Effector memory CD8-positive, alpha-beta T cell (primary cell): ENCODE measurements around the gene USP22.
"Not testable (repeated sequence)": the region's sequence is repeated elsewhere in the genome, so short reads cannot be mapped to it uniquely, and the experiment has no call there.

ENCODE experiments used
- ATAC-seq: fragments of 150-1000 bp; cut with Tn5 transposase; replicated peaks from 2 replicates; pipeline ENCODE4 v1.10.0; 2021; ENCODE audit warnings: mild to moderate bottlenecking, moderate library complexity
- DNase-seq, 3 experiments: peaks; one replicate each; pipeline ENCODE4 v3.0.0; 2021
- H3K27ac Mint-ChIP-seq, 2 donors: one replicate each; pipeline ENCODE4 v1.8.0; 2022; ENCODE audit warnings: mild to moderate bottlenecking in 2 of 2, mixed read lengths in 2 of 2, moderate library complexity in 2 of 2
- H3K27me3 Mint-ChIP-seq, 2 donors: one replicate each; pipeline ENCODE4 v1.8.0; 2022; ENCODE audit warnings: mixed read lengths in 2 of 2
- H3K36me3 Mint-ChIP-seq: one replicate; pipeline ENCODE4 v1.8.0; 2022; ENCODE audit warnings: mild to moderate bottlenecking, moderate library complexity, mixed read lengths; ENCODE audit not compliant: insufficient read depth
- H3K4me1 Mint-ChIP-seq, 2 donors: one replicate each; pipeline ENCODE4 v1.8.0; 2022; ENCODE audit warnings: low read depth in 2 of 2, mixed read lengths in 2 of 2
- H3K4me3 Mint-ChIP-seq, 2 donors: one replicate each; pipeline ENCODE4 v1.8.0; 2022; ENCODE audit warnings: mild to moderate bottlenecking in 2 of 2, mixed read lengths in 2 of 2, moderate library complexity in 2 of 2
- H3K9me3 Mint-ChIP-seq, 2 donors: one replicate each; pipeline ENCODE4 v1.8.0; 2022; ENCODE audit warnings: mixed read lengths in 2 of 2
- total RNA-seq, 9 experiments: gene quantifications; one replicate each; lab custom pipeline; 2026; lab: John Stamatoyannopoulos, UW

The USP22 gene
- 134 to 246 (median 227) reads per million in 9 experiments for total RNA-seq

DNA sequence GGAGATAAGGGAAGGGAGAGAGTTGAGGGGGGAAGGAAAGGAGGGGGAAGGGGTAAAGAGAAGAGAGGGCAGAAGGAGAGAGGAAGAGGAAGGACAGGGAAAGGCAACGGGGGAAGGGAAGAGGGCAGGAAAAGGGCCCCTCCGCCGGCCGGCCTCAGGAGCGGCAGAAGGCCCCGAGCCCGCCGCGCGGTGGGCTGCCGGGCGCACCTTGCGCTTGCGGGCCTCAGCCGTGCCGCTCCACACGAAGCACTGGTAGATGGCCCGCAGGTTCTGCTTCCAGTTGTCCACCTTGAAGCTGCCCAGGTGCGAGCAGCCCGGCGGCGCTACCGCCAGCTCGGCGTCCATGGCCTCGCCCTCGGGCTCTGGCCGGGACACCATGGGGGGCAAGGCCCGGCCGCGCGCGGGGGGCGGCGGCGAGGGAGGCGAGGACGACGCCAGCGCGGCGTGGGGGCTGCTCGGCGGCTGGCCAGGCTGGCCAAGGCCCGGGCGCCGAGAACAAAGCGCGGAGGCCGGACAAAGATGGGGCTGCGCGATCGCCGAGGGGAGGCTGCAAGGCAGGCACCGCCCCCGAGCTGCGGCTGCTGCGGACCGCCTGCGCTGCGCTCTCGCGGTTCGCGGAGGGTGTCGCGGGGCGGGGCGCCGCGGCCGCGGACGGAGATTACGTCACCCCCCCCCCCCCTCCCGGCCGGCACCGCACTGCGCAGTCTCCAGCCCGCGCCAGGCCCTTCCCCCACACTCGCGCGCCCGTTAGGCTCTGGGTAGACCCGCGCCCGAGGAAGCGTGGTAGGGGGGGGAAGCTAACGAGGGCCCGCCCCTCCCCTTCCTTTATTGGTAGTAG lies at the start of gene USP22:
Gene USP22, minus strand, starts transcription at position 554 of the 838 bp plus-strand sequence. Its CDS starts 176 bp downstream, at position 378.
- peak in 1 of 3 experiments; percentile 17 for DNase-seq
- peak; percentile 57 for ATAC-seq
- H3K4me3 Mint-ChIP-seq = peak within 1 kb of the TSS; percentile 96 to 99
- H3K27me3 Mint-ChIP-seq = no peaks in the 10 kb centered on the region
- H3K4me1 Mint-ChIP-seq = peaks cover 15 to 16% of the 10 kb centered on the region in 2 donors
- no peaks in the 10 kb centered on the region for H3K9me3 Mint-ChIP-seq
- H3K36me3 Mint-ChIP-seq = peaks cover 25% of the 10 kb centered on the region
- peak within 1 kb of the TSS; percentile 92 to 96 for H3K27ac Mint-ChIP-seq

DNA sequence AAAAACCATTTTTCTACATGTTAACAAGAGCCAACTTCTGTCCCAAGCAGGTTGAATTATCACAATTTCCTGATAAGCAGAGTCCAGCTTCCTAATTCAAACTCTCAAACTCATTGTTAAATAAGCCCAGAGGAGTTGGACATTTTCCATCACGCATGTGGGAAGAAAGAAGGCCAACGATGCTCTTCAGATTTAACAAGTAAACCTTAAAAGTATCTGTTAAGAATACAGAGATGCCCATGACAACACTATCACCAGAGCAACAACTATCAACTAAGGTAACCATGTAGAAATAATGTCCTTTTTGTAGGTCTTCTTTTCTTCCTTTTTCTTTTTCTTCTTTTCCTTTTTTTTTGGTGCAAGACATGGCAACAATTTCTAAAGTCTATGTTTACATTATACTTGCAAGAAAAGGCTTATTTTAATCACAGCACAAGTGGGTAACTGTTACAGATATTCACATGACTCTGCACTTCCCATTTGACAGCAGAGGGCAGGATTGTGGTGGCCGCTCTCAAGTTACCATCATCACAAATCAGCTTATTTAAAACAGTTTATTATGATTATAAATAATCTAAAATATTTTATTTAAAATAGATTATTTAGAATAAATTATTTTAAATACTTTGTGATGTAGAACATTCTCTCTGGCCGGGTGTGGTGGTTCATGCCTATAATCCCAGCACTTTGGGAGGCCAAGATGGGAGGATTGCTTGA lies 48.2 kb upstream of the USP22 start:
- Mint-ChIP-seq H3K4me1 (no peaks in the 10 kb centered on the region), H3K9me3 (no peaks in the 10 kb centered on the region), H3K27me3 (peaks cover 2% of the 10 kb centered on the region in 2 donors), H3K4me3 (no peak overlapping the region), H3K27ac (no peak overlapping the region), H3K36me3 (peaks cover 6% of the 10 kb centered on the region)
- DNase-seq = no peak
- no peak for ATAC-seq

DNA sequence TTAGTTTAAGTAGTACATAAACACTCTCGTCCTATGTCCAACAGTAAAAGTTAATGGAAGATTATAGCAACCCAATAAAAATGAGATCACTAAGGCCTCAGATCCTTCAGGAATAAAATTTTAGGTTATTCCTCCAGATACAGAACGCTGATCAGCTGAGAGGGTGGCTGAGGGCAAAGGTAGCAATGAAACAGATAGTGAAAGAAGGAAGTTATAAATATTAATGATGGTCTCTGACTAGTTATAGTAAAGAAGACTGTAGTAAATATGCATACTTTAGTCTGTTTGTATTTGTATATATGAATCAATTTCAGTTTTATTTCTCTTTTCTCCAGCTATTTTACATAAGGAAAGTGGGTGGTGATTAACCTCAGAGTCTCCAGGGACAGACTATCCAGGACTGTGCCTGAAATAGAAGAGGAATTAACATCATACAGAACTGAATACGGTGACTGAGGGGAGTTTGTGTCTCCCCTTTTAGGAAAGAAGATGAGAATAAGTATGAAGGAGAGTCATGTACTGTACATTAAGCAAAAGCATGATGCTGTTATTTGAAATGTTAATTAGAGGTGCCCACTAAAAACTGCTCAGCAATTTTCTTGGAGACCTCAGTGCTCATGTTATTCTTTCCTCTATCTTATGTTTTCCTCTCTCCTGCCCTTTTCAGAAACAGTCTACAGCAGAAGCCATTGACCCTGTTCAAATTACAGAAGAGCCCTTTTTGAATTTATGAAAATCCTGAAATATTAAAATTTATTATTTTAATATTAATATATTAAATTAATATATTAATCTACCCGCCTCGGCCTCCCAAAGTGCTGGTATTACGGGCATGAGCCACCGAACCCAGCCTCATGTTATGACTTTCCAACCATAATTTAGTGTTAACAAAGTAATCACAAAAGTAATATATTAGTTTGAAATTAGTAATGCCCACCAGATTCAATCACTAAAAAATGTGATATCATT lies 47.4 kb upstream of the USP22 start:
- DNase-seq (no peak), ATAC-seq (no peak)
- no peak overlapping the region for H3K4me3 Mint-ChIP-seq
- H3K9me3 Mint-ChIP-seq = no peaks in the 10 kb centered on the region
- H3K27me3 Mint-ChIP-seq = peaks cover 7 to 10% of the 10 kb centered on the region in 2 donors
- H3K4me1 Mint-ChIP-seq = no peaks in the 10 kb centered on the region
- H3K27ac Mint-ChIP-seq = no peak overlapping the region
- peaks cover 2% of the 10 kb centered on the region for H3K36me3 Mint-ChIP-seq

DNA sequence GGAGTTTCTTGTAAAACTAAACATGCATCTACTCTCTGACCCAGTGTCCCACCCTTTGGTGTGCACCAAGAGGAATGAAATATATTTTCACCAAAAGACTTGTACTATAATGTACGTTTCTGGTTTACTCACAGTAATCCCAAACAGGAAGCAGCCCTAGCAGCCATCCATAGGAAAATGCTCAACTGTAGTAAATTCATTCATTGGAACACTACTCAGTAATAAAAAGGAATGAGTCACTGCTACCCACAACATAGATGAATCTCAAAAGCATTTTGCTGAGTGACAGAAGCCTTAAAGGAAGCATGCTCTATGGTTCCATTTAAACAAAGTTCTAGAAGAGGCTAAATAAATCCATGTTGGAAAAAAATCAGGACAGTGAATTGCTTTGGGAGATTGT lies 46.3 kb upstream of the USP22 start:
- DNase-seq (no peak), ATAC-seq (no peak)
- H3K27ac Mint-ChIP-seq = no peak overlapping the region
- peaks cover 13 to 16% of the 10 kb centered on the region in 2 donors for H3K27me3 Mint-ChIP-seq
- no peaks in the 10 kb centered on the region for H3K4me1 Mint-ChIP-seq
- H3K4me3 Mint-ChIP-seq = no peak overlapping the region
- H3K36me3 Mint-ChIP-seq = peaks cover 2% of the 10 kb centered on the region
- no peaks in the 10 kb centered on the region for H3K9me3 Mint-ChIP-seq

DNA sequence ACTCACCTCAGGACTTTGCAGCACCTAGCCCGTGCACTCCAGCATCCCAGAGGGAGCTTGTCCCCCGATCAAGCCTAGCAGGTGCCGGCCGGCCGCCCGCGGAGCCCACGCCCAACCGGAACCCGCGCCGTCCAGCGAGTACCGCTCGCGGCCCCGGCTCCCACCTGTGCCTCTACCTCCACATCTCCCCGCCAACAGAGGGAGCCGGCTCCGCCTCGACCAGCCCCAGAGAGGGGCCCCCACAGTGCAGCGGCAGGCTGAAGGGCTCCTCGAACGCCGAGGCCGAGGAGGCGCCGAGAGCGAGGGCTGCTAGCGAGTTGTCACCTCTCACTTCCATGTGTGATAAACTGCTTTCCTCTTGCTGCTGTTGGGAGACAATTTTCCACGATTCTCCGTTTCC lies 42.9 kb upstream of the USP22 start:
- Mint-ChIP-seq H3K27ac (no peak overlapping the region), H3K27me3 (peaks cover 13 to 16% of the 10 kb centered on the region in 2 donors), H3K4me1 (no peaks in the 10 kb centered on the region), H3K36me3 (no peaks in the 10 kb centered on the region), H3K9me3 (no peaks in the 10 kb centered on the region), H3K4me3 (no peak overlapping the region)
- ATAC-seq (no peak), DNase-seq (no peak)

DNA sequence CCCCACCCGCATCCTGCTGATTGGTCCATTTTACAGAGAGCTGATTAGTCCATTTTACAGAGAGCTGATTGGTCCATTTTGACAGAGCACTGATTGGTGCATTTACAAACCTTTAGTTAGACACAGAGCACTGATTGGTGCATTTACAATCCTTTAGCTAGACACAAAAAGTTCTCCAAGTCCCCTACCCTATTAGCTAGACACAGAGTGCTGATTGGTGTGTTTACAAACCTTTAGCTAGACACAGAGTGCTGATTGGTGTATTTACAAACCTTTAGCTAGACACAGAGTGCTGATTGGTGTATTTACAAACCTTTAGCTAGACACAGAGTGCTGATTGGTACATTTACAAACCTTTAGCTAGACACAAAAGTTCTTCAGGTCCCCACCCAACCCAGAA lies 42.5 kb upstream of the USP22 start:
- not testable (repeated sequence) for H3K27ac Mint-ChIP-seq, H3K4me3 Mint-ChIP-seq, H3K36me3 Mint-ChIP-seq, DNase-seq, ATAC-seq, H3K4me1 Mint-ChIP-seq, H3K9me3 Mint-ChIP-seq
- peaks cover 14 to 17% of the 10 kb centered on the region in 2 donors for H3K27me3 Mint-ChIP-seq

DNA sequence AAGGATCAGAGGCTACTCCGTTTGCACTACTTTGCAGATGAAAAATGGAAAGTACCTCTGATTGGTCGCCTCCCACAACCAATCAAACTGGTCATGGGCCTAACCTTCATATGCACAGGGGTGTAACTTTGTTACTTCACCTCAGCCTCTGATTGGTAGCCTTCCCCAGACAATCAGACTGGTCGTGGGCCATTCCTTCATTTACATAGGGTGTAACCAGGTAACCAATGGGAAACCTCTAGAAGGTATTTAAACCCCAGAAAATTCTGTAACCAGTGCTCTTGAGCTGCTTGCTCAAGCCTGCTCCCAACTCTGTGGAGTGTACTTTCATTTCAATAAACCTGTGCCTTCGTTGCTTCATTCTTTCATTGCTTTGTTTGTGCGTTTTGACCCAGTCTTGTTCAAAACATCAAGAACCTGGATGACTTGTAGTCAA lies 39.2 kb upstream of the USP22 start:
- H3K27ac Mint-ChIP-seq = no peak overlapping the region
- ATAC-seq = no peak

DNA sequence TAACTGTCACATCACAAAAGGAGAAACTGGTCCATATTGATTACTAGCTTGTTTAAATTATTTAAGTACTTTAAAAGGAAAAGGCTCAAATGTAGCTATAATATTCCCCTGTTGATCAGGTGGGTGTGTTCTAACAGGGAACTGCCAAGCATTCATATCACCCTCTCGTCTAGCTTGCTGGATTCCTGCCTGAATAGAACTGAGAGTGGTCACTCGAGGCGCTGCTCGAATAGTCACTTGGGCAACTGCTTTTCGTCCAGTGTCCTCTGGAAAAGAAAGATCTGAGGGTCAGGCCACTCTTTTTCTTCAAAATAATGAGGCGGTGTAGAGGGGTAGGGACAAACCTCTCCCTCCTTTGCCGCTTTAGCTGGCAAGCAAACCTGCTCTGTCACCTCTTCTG lies 36.4 kb upstream of the USP22 start:
- Mint-ChIP-seq H3K4me1 (no peaks in the 10 kb centered on the region), H3K36me3 (no peaks in the 10 kb centered on the region), H3K27ac (no peak overlapping the region), H3K4me3 (no peak overlapping the region), H3K9me3 (no peaks in the 10 kb centered on the region), H3K27me3 (peaks cover 22 to 41% of the 10 kb centered on the region in 2 donors)
- ATAC-seq (no peak), DNase-seq (no peak)

More for the DNA sequence above, 39.2 kb upstream of the USP22 start:
- no peaks in the 10 kb centered on the region for H3K36me3 Mint-ChIP-seq
- peaks cover 35 to 43% of the 10 kb centered on the region in 2 donors for H3K27me3 Mint-ChIP-seq
- H3K4me1 Mint-ChIP-seq = no peaks in the 10 kb centered on the region
- H3K4me3 Mint-ChIP-seq = no peak overlapping the region
- no peaks in the 10 kb centered on the region for H3K9me3 Mint-ChIP-seq
- no peak for DNase-seq

DNA sequence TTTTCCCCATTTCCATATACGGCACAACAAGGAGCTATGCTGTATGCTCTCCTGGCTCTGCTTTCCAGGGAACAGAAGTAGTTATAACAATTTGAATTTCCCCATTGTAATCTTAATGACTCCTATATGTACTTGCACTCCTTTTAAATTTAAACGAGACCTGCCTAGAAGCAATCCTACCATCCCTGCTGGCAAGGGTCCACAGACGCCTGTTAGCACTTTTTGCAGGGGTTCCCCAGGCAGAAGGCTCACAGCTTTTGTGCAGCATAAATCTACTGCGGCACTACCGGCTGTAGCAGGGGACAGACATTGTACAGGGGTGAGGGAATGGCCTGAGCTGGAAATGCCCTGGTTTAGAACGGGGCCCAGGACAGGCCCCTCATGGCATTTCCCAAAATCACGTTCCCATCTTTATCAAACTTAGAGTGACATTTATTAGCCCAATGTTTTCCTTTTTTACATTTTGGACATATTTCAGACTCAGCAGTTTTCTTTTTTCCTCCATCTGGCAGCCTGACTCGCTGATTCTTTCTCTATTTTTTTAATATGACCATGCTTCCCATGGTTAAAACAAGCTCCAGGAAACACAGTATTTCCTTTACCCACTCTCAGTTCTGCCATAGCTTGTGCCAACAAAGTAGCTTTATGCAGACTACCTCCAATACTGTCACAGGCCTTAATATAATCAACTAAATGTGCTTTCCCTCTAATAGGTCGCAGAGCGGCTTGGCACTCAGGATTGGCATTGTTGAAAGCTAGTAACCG lies 35.4 kb upstream of the USP22 start:
- Mint-ChIP-seq H3K27ac (no peak overlapping the region), H3K4me1 (no peaks in the 10 kb centered on the region), H3K27me3 (peaks cover 22 to 46% of the 10 kb centered on the region in 2 donors), H3K4me3 (no peak overlapping the region), H3K36me3 (no peaks in the 10 kb centered on the region), H3K9me3 (no peaks in the 10 kb centered on the region)
- no peak for ATAC-seq
- no peak for DNase-seq

DNA sequence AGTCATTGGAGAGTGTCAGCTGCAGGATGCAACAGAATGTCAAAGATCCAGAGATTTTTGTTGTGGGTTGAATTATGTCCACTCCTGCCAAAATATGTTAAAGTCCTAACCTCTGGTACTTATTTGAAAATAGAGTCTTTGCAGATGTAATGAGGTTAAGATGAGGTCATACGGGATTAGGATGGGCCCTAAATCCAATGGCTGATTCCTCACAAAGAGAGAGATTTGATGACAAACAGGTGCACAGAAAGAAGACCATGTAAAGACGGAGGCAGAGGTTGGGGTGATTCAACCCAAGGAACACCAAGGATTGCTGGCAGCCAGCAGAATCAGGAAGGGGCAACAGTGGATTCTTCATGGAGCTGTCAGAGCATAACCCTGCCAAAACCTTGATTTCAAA lies 34.5 kb upstream of the USP22 start:
- ATAC-seq = no peak
- Mint-ChIP-seq H3K9me3 (no peaks in the 10 kb centered on the region), H3K4me1 (no peaks in the 10 kb centered on the region), H3K4me3 (no peak overlapping the region), H3K27me3 (peaks cover 22 to 46% of the 10 kb centered on the region in 2 donors), H3K36me3 (no peaks in the 10 kb centered on the region), H3K27ac (no peak overlapping the region)
- DNase-seq = no peak

DNA sequence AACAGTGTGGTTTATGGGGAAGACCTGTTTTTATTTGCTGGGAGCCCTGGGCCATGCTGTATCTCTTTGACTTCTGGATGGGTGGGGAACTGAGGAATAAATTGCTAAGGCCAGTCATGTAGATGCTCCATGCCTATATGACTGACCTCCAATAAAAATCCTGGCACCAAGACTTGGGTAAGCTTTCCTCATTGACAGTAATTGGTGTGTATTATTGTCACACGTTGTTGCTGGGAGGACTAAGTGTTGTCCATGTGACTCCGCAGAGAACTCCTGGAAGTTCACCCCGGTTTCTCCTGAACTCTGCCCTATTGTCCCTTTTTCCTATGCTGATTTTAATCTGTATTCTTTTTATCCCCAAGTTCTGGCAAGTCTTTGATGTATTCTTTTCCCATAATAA lies 33.4 kb upstream of the USP22 start:
- Mint-ChIP-seq H3K27me3 (peaks cover 22 to 46% of the 10 kb centered on the region in 2 donors), H3K4me3 (no peak overlapping the region), H3K9me3 (no peaks in the 10 kb centered on the region), H3K27ac (no peak overlapping the region), H3K36me3 (no peaks in the 10 kb centered on the region), H3K4me1 (no peaks in the 10 kb centered on the region)
- DNase-seq = no peak
- ATAC-seq = no peak

DNA sequence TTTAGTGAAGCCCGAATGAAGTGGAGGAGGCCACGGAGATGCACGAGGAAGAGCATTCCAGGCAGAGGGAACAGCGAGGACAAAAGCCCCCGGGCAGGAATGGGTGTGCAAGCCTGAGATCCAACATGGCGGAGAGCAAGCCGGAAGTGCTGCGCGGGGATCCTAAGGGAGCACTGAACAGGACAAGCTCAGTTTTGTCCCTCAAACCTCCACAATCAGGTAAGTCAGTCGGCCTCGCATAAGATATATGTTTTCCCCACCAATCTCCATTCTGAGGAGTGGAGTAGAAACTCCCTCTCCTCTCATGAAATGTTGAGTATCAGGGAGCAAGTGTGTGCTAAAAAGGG lies 32.9 kb upstream of the USP22 start:
- Mint-ChIP-seq H3K36me3 (no peaks in the 10 kb centered on the region), H3K4me1 (no peaks in the 10 kb centered on the region), H3K4me3 (no peak overlapping the region), H3K27me3 (peaks cover 22 to 46% of the 10 kb centered on the region in 2 donors), H3K9me3 (no peaks in the 10 kb centered on the region), H3K27ac (no peak overlapping the region)
- ATAC-seq (no peak), DNase-seq (no peak)
